ENCODE results near the gene TBC1D25. TPM values are rescaled to one million over a fixed set of nuclear protein-coding genes. Genes with fewer than 3 reads are reported as not detected.

TBC1D25 gene
- polyA plus RNA-seq, 1 donor, result 8.0 TPM

GRCh38 chrX:48597353-48598264, 58.1 kb downstream of the TBC1D25 start, which contains the start of gene WDR13:
TSS of gene WDR13 (plus strand) at chrX:48597492. CDS start at chrX:48597997, 505 bp downstream.
- Histone ChIP-seq H3K9me3 (ENCODE audit: control insufficient read depth, low read depth, low read length) (no peaks in the 10 kb centered on the region), H3K27me3 (ENCODE audit: control insufficient read depth, insufficient read depth, low read length) (no peaks in the 10 kb centered on the region), H3K4me1 (ENCODE audit: control insufficient read depth, insufficient read depth, low read length) (peaks cover 5% of the 10 kb centered on the region), H3K27ac (ENCODE audit: low read length) (peak within 1 kb of the TSS; percentile 98), H3K4me3 (ENCODE audit: low read length) (peak within 1 kb of the TSS; percentile 79), H3K36me3 (ENCODE audit: control insufficient read depth, insufficient read depth, low read length) (peaks cover 33% of the 10 kb centered on the region)
- DNase-seq, result peak; percentile 95 to 97
- no CpG with 5 or more reads among the region's 62 CpGs for WGBS (ENCODE audit: insufficient coverage, low lambda C conversion rate)

- Histone ChIP-seq H3K27me3 (ENCODE audit: control insufficient read depth, insufficient read depth, low read length) (no peaks in the 10 kb centered on the region), H3K36me3 (ENCODE audit: control insufficient read depth, insufficient read depth, low read length) (peaks cover 37% of the 10 kb centered on the region), H3K4me1 (ENCODE audit: control insufficient read depth, insufficient read depth, low read length) (peaks cover 5% of the 10 kb centered on the region), H3K27ac (ENCODE audit: low read length) (no peak overlapping the region), H3K4me3 (ENCODE audit: low read length) (no peak overlapping the region), H3K9me3 (ENCODE audit: control insufficient read depth, low read depth, low read length) (no peaks in the 10 kb centered on the region)
- DNase-seq, result no peak
- WGBS (ENCODE audit: insufficient coverage, low lambda C conversion rate), result no CpG with 5 or more reads among the region's 25 CpGs
Observed at GRCh38 chrX:48598614-48599013, 59.1 kb downstream of the TBC1D25 start.

GRCh38 chrX:48599341-48599740, 59.8 kb downstream of the TBC1D25 start:
- Histone ChIP-seq H3K4me3 (ENCODE audit: low read length) (no peak overlapping the region), H3K27me3 (ENCODE audit: control insufficient read depth, insufficient read depth, low read length) (no peaks in the 10 kb centered on the region), H3K4me1 (ENCODE audit: control insufficient read depth, insufficient read depth, low read length) (peaks cover 5% of the 10 kb centered on the region), H3K36me3 (ENCODE audit: control insufficient read depth, insufficient read depth, low read length) (peaks cover 40% of the 10 kb centered on the region), H3K9me3 (ENCODE audit: control insufficient read depth, low read depth, low read length) (no peaks in the 10 kb centered on the region), H3K27ac (ENCODE audit: low read length) (no peak overlapping the region)
- no peak for DNase-seq
- WGBS (ENCODE audit: insufficient coverage, low lambda C conversion rate), result no CpG with 5 or more reads among the region's 20 CpGs

GRCh38 chrX:48600226-48600625, 60.7 kb downstream of the TBC1D25 start:
- Histone ChIP-seq H3K27me3 (ENCODE audit: control insufficient read depth, insufficient read depth, low read length) (no peaks in the 10 kb centered on the region), H3K4me1 (ENCODE audit: control insufficient read depth, insufficient read depth, low read length) (peaks cover 5% of the 10 kb centered on the region), H3K27ac (ENCODE audit: low read length) (no peak overlapping the region), H3K4me3 (ENCODE audit: low read length) (no peak overlapping the region), H3K36me3 (ENCODE audit: control insufficient read depth, insufficient read depth, low read length) (peaks cover 41% of the 10 kb centered on the region), H3K9me3 (ENCODE audit: control insufficient read depth, low read depth, low read length) (no peaks in the 10 kb centered on the region)
- no peak for DNase-seq
- no CpG with 5 or more reads among the region's 19 CpGs for WGBS (ENCODE audit: insufficient coverage, low lambda C conversion rate)

- Histone ChIP-seq H3K4me3 (ENCODE audit: low read length) (no peak overlapping the region), H3K9me3 (ENCODE audit: control insufficient read depth, low read depth, low read length) (no peaks in the 10 kb centered on the region), H3K36me3 (ENCODE audit: control insufficient read depth, insufficient read depth, low read length) (peaks cover 41% of the 10 kb centered on the region), H3K27ac (ENCODE audit: low read length) (no peak overlapping the region), H3K4me1 (ENCODE audit: control insufficient read depth, insufficient read depth, low read length) (peaks cover 5% of the 10 kb centered on the region), H3K27me3 (ENCODE audit: control insufficient read depth, insufficient read depth, low read length) (no peaks in the 10 kb centered on the region)
- no CpG with 5 or more reads among the region's 17 CpGs for WGBS (ENCODE audit: insufficient coverage, low lambda C conversion rate)
- DNase-seq, result no peak
Observed at GRCh38 chrX:48601741-48602394, 62.4 kb downstream of the TBC1D25 start.

GRCh38 chrX:48604701-48605100, 65.2 kb downstream of the TBC1D25 start:
- H3K36me3 ChIP-seq (ENCODE audit: control insufficient read depth, insufficient read depth, low read length), result peaks cover 30% of the 10 kb centered on the region
- no peaks in the 10 kb centered on the region for H3K27me3 ChIP-seq (ENCODE audit: control insufficient read depth, insufficient read depth, low read length)
- no peak for DNase-seq
- H3K4me3 ChIP-seq (ENCODE audit: low read length), result no peak overlapping the region
- H3K9me3 ChIP-seq (ENCODE audit: control insufficient read depth, low read depth, low read length), result no peaks in the 10 kb centered on the region
- WGBS (ENCODE audit: insufficient coverage, low lambda C conversion rate), result no CpG with 5 or more reads among the region's 16 CpGs
- H3K4me1 ChIP-seq (ENCODE audit: control insufficient read depth, insufficient read depth, low read length), result no peaks in the 10 kb centered on the region
- H3K27ac ChIP-seq (ENCODE audit: low read length), result no peak overlapping the region

GRCh38 chrX:48606091-48606490, 66.6 kb downstream of the TBC1D25 start:
- no peak overlapping the region for H3K27ac ChIP-seq (ENCODE audit: low read length)
- H3K4me3 ChIP-seq (ENCODE audit: low read length), result no peak overlapping the region
- H3K9me3 ChIP-seq (ENCODE audit: control insufficient read depth, low read depth, low read length), result no peaks in the 10 kb centered on the region
- DNase-seq, result no peak
- H3K36me3 ChIP-seq (ENCODE audit: control insufficient read depth, insufficient read depth, low read length), result peaks cover 19% of the 10 kb centered on the region
- WGBS (ENCODE audit: insufficient coverage, low lambda C conversion rate), result no CpG with 5 or more reads among the region's 6 CpGs
- H3K27me3 ChIP-seq (ENCODE audit: control insufficient read depth, insufficient read depth, low read length), result no peaks in the 10 kb centered on the region
- no peaks in the 10 kb centered on the region for H3K4me1 ChIP-seq (ENCODE audit: control insufficient read depth, insufficient read depth, low read length)

- Histone ChIP-seq H3K36me3 (ENCODE audit: control insufficient read depth, insufficient read depth, low read length) (no peaks in the 10 kb centered on the region), H3K27ac (ENCODE audit: low read length) (no peak overlapping the region), H3K4me3 (ENCODE audit: low read length) (no peak overlapping the region), H3K27me3 (ENCODE audit: control insufficient read depth, insufficient read depth, low read length) (no peaks in the 10 kb centered on the region), H3K9me3 (ENCODE audit: control insufficient read depth, low read depth, low read length) (no peaks in the 10 kb centered on the region), H3K4me1 (ENCODE audit: control insufficient read depth, insufficient read depth, low read length) (no peaks in the 10 kb centered on the region)
- no CpG with 5 or more reads among the region's 2 CpGs for WGBS (ENCODE audit: insufficient coverage, low lambda C conversion rate)
- no peak for DNase-seq
Observed at GRCh38 chrX:48611703-48612102, 72.2 kb downstream of the TBC1D25 start.

Other genes starting within 250 kb of the TBC1D25 start
- not detected for gene SSX3, start 183.0 kb upstream of the TBC1D25 start, polyA plus RNA-seq
- not detected for gene SSX4, start 156.2 kb upstream of the TBC1D25 start, polyA plus RNA-seq
- gene SSX4B, start 127.8 kb upstream of the TBC1D25 start, polyA plus RNA-seq, result not detected
- gene SLC38A5, start 69.5 kb upstream of the TBC1D25 start, polyA plus RNA-seq, result 66.3 TPM
- gene FTSJ1, start 63.5 kb upstream of the TBC1D25 start, polyA plus RNA-seq, result 21.1 TPM
- 4.5 TPM for gene PORCN, start 30.7 kb upstream of the TBC1D25 start, polyA plus RNA-seq
- 110 TPM for gene EBP, start 17.9 kb upstream of the TBC1D25 start, polyA plus RNA-seq
- gene RBM3, start 34.8 kb downstream of the TBC1D25 start, polyA plus RNA-seq, result 257 TPM
- gene WDR13, start 57.8 kb downstream of the TBC1D25 start, polyA plus RNA-seq, result 107 TPM
- gene WAS, start 144.1 kb downstream of the TBC1D25 start, polyA plus RNA-seq, result 6.3 TPM
- gene SUV39H1, start 157.0 kb downstream of the TBC1D25 start, polyA plus RNA-seq, result 4.7 TPM
- 3.9 TPM for gene GLOD5, start 222.0 kb downstream of the TBC1D25 start, polyA plus RNA-seq
- gene GATA1, start 246.9 kb downstream of the TBC1D25 start, polyA plus RNA-seq, result 0.76 TPM